B cell (primary cell): ENCODE data around the gene USP34. TPM values are rescaled to one million over a fixed set of nuclear protein-coding genes. Genes with fewer than 3 reads are reported as not detected.

Source experiments
- ATAC-seq: fragments of 200-7000 bp; cut with Tn5 transposase; one replicate; pipeline ENCODE4 v1.10.0; 2021; ENCODE audit warnings: low read depth, mild to moderate bottlenecking, moderate number of reproducible peaks, moderate library complexity
- CTCF ChIA-PET: fragments of 350-600 bp; sonication (Branson Sonifier 250); formaldehyde crosslinking; loops from one replicate; lab custom pipeline; 2021; ENCODE audit warnings: antibody characterized with exemption, inconsistent platforms; lab: Charles Lee
- POLR2A ChIA-PET: fragments of 350-600 bp; sonication (Branson Sonifier 250); formaldehyde crosslinking; loops from one replicate; lab custom pipeline; 2021; ENCODE audit warnings: antibody characterized with exemption; lab: Charles Lee
- DNase-seq: peaks from one replicate; pipeline ENCODE4 v3.0.0; 2013
- H2AFZ ChIP-seq: 2 replicates; pipeline ENCODE4 v1.6.1; 2012; ENCODE audit warnings: mild to moderate bottlenecking, low read depth, low read length; ENCODE audit not compliant: insufficient read depth, poor library complexity, severe bottlenecking
- H3K27ac ChIP-seq, 2 donors: 1 replicate in 1 of 2; 2 replicates in 1 of 2; pipeline ENCODE4 v1.5.1; 2012 to 2013; ENCODE audit warnings: low read length in 2 of 2, mild to moderate bottlenecking in 2 of 2, moderate library complexity in 1 of 2
- H3K27me3 ChIP-seq, 4 experiments: fragments of 200-600 bp in 1 of 4; sonication (generic) in 1 of 4; replicated peaks in 1 of 4; 1 replicate in 2 of 4; 2 replicates in 2 of 4; pipeline versions ENCODE4 v1.6.1 to v1.7.0; 2013 to 2016; ENCODE audit warnings: low read length in 3 of 4, mild to moderate bottlenecking in 2 of 4, mixed read lengths in 1 of 4, moderate library complexity in 1 of 4; ENCODE audit not compliant: insufficient read depth in 4 of 4, control insufficient read depth in 3 of 4; ENCODE audit errors: control extremely low read depth in 1 of 4
- H3K36me3 ChIP-seq, 2 experiments: replicated peaks in 1 of 2; 1 replicate in 1 of 2; 2 replicates in 1 of 2; pipeline versions ENCODE4 v1.6.1 to v1.7.1; 2013; ENCODE audit warnings: low read length in 1 of 2; ENCODE audit not compliant: insufficient read depth in 2 of 2, control insufficient read depth in 1 of 2; ENCODE audit errors: control extremely low read depth in 1 of 2, extremely low read depth in 1 of 2
- H3K4me1 ChIP-seq, 2 donors: fragments of 200-600 bp in 1 of 2; sonication (generic) in 1 of 2; 1 replicate in 1 of 2; 2 replicates in 1 of 2; pipeline versions ENCODE4 v1.5.1 to v1.6.1; 2013 to 2017; ENCODE audit warnings: low read length in 2 of 2; ENCODE audit not compliant: control insufficient read depth in 2 of 2, insufficient read depth in 2 of 2
- H3K4me2 ChIP-seq: replicated peaks from 2 replicates; pipeline ENCODE3; 2012; ENCODE audit warnings: mild to moderate bottlenecking, low read depth, low read length; ENCODE audit not compliant: poor library complexity, severe bottlenecking
- H3K4me3 ChIP-seq, 5 experiments: fragments of 200-600 bp in 1 of 5; sonication (generic) in 1 of 5; 1 replicate in 3 of 5; 2 replicates in 2 of 5; pipeline versions ENCODE4 v1.5.1 to v1.7.0; 2011 to 2016; ENCODE audit warnings: low read length in 4 of 5, mild to moderate bottlenecking in 4 of 5, low read depth in 2 of 5, control low read depth in 1 of 5, moderate library complexity in 1 of 5; ENCODE audit not compliant: insufficient read depth in 1 of 5; ENCODE audit errors: control extremely low read depth in 1 of 5, extremely low read depth in 1 of 5
- H3K79me2 ChIP-seq: fragments of 200-600 bp; sonication (generic); one replicate; pipeline ENCODE4 v1.6.0; 2016; ENCODE audit warnings: low read length; ENCODE audit not compliant: control insufficient read depth, insufficient read depth
- H3K9ac ChIP-seq: fragments of 200-600 bp; sonication (generic); 2 replicates; pipeline ENCODE4 v1.6.1; 2017; ENCODE audit warnings: mild to moderate bottlenecking, low read length, moderate library complexity
- H3K9me3 ChIP-seq, 3 donors: one replicate each; pipeline versions ENCODE4 v1.6.1 to v1.7.1; 2013; ENCODE audit warnings: low read length in 2 of 3; ENCODE audit not compliant: control insufficient read depth in 2 of 3, insufficient read depth in 1 of 3; ENCODE audit errors: control extremely low read depth in 1 of 3
- H4K20me1 ChIP-seq: 2 replicates; pipeline ENCODE4 v1.6.0; 2012; ENCODE audit warnings: mild to moderate bottlenecking, low read length; ENCODE audit not compliant: insufficient read depth, control insufficient read depth, poor library complexity, severe bottlenecking
- H3K27ac Mint-ChIP-seq: one replicate; pipeline ENCODE4 v1.8.0; 2021; ENCODE audit warnings: mixed read lengths
- H3K27me3 Mint-ChIP-seq: one replicate; pipeline ENCODE4 v1.8.0; 2021; ENCODE audit warnings: mixed read lengths
- H3K4me1 Mint-ChIP-seq: one replicate; pipeline ENCODE4 v1.8.0; 2021; ENCODE audit warnings: mixed read lengths
- H3K4me3 Mint-ChIP-seq: one replicate; pipeline ENCODE4 v1.8.0; 2021; ENCODE audit warnings: mixed read lengths
- H3K9me3 Mint-ChIP-seq: one replicate; pipeline ENCODE4 v1.8.0; 2022; ENCODE audit warnings: mixed read lengths; ENCODE audit not compliant: insufficient read depth
- EZH2 ChIP-seq: IDR thresholded peaks from 2 replicates; pipeline ENCODE4 v1.6.1; 2012; ENCODE audit warnings: borderline replicate concordance, low read depth, mild to moderate bottlenecking, moderate library complexity, low read length; ENCODE audit not compliant: insufficient read depth, poor library complexity, severe bottlenecking
- WGBS: methylation state at CpG from one replicate; pipeline ENCODE4 v1.1.5; 2013; ENCODE audit warnings: missing lambda C conversion rate; ENCODE audit not compliant: insufficient coverage; 5-methylcytosine and 5-hydroxymethylcytosine counted together
- intact Hi-C: fragments of 100-400 bp; cut with micrococcal nuclease; formaldehyde crosslinking; loops from one replicate; pipeline ENCODE4 v1.10.0; 2022
- polyA plus RNA-seq: library from polyadenylated mRNA; depleted of rRNA; stranded (reverse); fragments of >200 nt; gene quantifications from 2 replicates; pipeline ENCODE4 v1.2.3, GENCODE V29; 2012
- total RNA-seq, 2 donors: library from RNA; stranded (reverse); fragments of 120-200 nt in 1 of 2; gene quantifications; 1 replicate in 1 of 2; 2 replicates in 1 of 2; pipeline versions ENCODE4 v1.2.3 to v1.2.4, GENCODE V29; 2013 to 2022
- TF ChIP-seq, protein P1 (sequence below): fragments of 200-600 bp; IDR thresholded peaks from one replicate; pipeline ENCODE4 v1.8.0; 2022; ENCODE audit warnings: antibody characterized with exemption, mild to moderate bottlenecking

USP34 gene
- total and polyA plus RNA-seq, 2 donors (not counting 1 experiment from before 2014, with no cell fraction given): 70.3 to 311 TPM

DNA sequence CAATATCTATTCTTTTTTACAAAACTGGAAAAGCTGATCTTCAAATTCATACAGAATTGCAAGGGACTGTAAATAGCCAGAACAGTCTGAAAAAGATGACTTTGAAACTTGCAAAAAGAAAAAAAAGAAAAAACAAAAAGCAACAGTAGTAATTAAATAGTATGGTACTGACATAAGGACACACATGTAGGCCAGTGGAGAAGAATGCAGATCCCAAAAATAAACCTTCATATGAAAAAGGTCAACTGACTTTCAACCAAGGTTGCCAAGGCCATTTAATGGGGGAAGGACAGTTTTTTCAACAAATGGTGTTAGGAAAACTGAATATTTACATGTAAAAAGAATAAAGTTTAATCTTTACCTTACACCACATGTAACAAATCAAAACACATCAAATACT is 111.8 kb downstream of the USP34 start:
- Mint-ChIP-seq H3K9me3 (no peaks in the 10 kb centered on the region), H3K4me3 (no peak overlapping the region), H3K4me1 (peaks cover 35% of the 10 kb centered on the region), H3K27ac (no peak overlapping the region), H3K27me3 (no peaks in the 10 kb centered on the region)
- no peak for ATAC-seq
- H2AFZ ChIP-seq: no peak overlapping the region
- CTCF ChIA-PET: interaction anchor here (1.5 kb wide), 1 partner anchor 300 kb away, joined by 3 read pairs; no protein-coding TSS in a partner anchor
- intact Hi-C loops: no loop called here
- H4K20me1 ChIP-seq: peaks cover 23% of the 10 kb centered on the region
- H3K4me2 ChIP-seq: no peak overlapping the region
- H3K9ac ChIP-seq: no peak overlapping the region
- peaks cover 15 to 30% of the 10 kb centered on the region in 2 experiments for H3K36me3 ChIP-seq
- POLR2A ChIA-PET: no interaction called here
- H3K79me2 ChIP-seq: peaks cover 69% of the 10 kb centered on the region
- peaks cover 0 to 2% of the 10 kb centered on the region in 2 donors for H3K4me1 ChIP-seq
- peaks cover 5 to 7% (median 5%) of the 10 kb centered on the region in 3 donors for H3K9me3 ChIP-seq
- no peak for TF ChIP-seq EZH2
- TF ChIP-seq, protein P1, sequence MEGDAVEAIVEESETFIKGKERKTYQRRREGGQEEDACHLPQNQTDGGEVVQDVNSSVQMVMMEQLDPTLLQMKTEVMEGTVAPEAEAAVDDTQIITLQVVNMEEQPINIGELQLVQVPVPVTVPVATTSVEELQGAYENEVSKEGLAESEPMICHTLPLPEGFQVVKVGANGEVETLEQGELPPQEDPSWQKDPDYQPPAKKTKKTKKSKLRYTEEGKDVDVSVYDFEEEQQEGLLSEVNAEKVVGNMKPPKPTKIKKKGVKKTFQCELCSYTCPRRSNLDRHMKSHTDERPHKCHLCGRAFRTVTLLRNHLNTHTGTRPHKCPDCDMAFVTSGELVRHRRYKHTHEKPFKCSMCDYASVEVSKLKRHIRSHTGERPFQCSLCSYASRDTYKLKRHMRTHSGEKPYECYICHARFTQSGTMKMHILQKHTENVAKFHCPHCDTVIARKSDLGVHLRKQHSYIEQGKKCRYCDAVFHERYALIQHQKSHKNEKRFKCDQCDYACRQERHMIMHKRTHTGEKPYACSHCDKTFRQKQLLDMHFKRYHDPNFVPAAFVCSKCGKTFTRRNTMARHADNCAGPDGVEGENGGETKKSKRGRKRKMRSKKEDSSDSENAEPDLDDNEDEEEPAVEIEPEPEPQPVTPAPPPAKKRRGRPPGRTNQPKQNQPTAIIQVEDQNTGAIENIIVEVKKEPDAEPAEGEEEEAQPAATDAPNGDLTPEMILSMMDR: no peak
- H3K27me3 ChIP-seq: no peaks in the 10 kb centered on the region
- no peak overlapping the region for H3K27ac ChIP-seq
- DNase-seq: no peak
- H3K4me3 ChIP-seq: no peak overlapping the region

- TF ChIP-seq, protein P1: no peak
- no peak for TF ChIP-seq EZH2
- POLR2A ChIA-PET: no interaction called here
- H3K27ac ChIP-seq: no peak overlapping the region
- peaks cover 0 to 2% of the 10 kb centered on the region in 2 donors for H3K4me1 ChIP-seq
- no peak overlapping the region for H3K4me3 Mint-ChIP-seq
- H3K27ac Mint-ChIP-seq: no peak overlapping the region
- ATAC-seq (no peak), DNase-seq (no peak)
- peaks cover 31% of the 10 kb centered on the region for H3K4me1 Mint-ChIP-seq
- H3K27me3 Mint-ChIP-seq: no peaks in the 10 kb centered on the region
- H3K4me3 ChIP-seq: no peak overlapping the region
- peaks cover 7% of the 10 kb centered on the region in 3 donors for H3K9me3 ChIP-seq
- no peak overlapping the region for H3K4me2 ChIP-seq
- no peak overlapping the region for H2AFZ ChIP-seq
- H4K20me1 ChIP-seq: peaks cover 23% of the 10 kb centered on the region
- CTCF ChIA-PET: no interaction called here
- no peak overlapping the region for H3K9ac ChIP-seq
- intact Hi-C loops: no loop called here
- WGBS: 100% methylated on average over 3 of the region's 6 CpGs
- peaks cover 11 to 27% of the 10 kb centered on the region in 2 experiments for H3K36me3 ChIP-seq
- no peaks in the 10 kb centered on the region for H3K9me3 Mint-ChIP-seq
- H3K27me3 ChIP-seq: no peaks in the 10 kb centered on the region
- H3K79me2 ChIP-seq: peaks cover 83% of the 10 kb centered on the region
Observed at GRCh38 chr2:61357681-61358080, 113.2 kb downstream of the USP34 start.
